Ishikawa (cell line): ENCODE measurements around the gene CRYAB.

Experiments
- EGR1 ChIP-seq: IDR thresholded peaks from 2 replicates; pipeline ENCODE4 v1.6.1; 2012
- EP300 ChIP-seq: IDR thresholded peaks from 2 replicates; pipeline ENCODE4 v1.6.1; 2012; ENCODE audit warnings: borderline replicate concordance
- FOXM1 ChIP-seq: IDR thresholded peaks from 2 replicates; pipeline ENCODE4 v1.6.1; 2012; ENCODE audit warnings: low read depth, borderline replicate concordance
- MAX ChIP-seq: IDR thresholded peaks from 2 replicates; pipeline ENCODE4 v1.6.1; 2012
- RAD21 ChIP-seq: IDR thresholded peaks from 2 replicates; pipeline ENCODE4 v1.6.1; 2012; ENCODE audit warnings: low read depth
- REST ChIP-seq: IDR thresholded peaks from 2 replicates; pipeline ENCODE4 v1.6.1; 2012; ENCODE audit warnings: low read depth, mild to moderate bottlenecking
- TAF1 ChIP-seq: IDR thresholded peaks from 2 replicates; pipeline ENCODE4 v1.6.1; 2012; ENCODE audit warnings: low read depth, mild to moderate bottlenecking
- TCF12 ChIP-seq: IDR thresholded peaks from 2 replicates; pipeline ENCODE4 v1.6.1; 2012; ENCODE audit warnings: low read depth
- TEAD4 ChIP-seq: IDR thresholded peaks from 2 replicates; pipeline ENCODE4 v1.6.1; 2012
- ZBTB7A ChIP-seq: IDR thresholded peaks from 2 replicates; pipeline ENCODE4 v1.6.1; 2012; ENCODE audit warnings: low read depth

GRCh38 chr11:111870113-111870512 is 41.5 kb downstream of the CRYAB start:
- TF ChIP-seq REST (no peak), TCF12 (no peak), TEAD4 (no peak), TAF1 (no peak), FOXM1 (no peak), ZBTB7A (no peak), EP300 (no peak), RAD21 (no peak), EGR1 (no peak), MAX (no peak)
